ENCODE measurements around the gene ZFAND2B. TPM values are rescaled to one million over a fixed set of nuclear protein-coding genes. Genes with fewer than 3 reads are reported as not detected.

The ZFAND2B gene
- total RNA-seq, 2 experiments from 2014 or later, result 65.9 to 67.4 TPM

GRCh38 chr2:219214786-219215185 lies 8.2 kb downstream of the ZFAND2B start:
- H3K4me1 Mint-ChIP-seq (ENCODE audit: low read depth), result peaks cover 31% of the 10 kb centered on the region
- no peak overlapping the region for H3K4me3 Mint-ChIP-seq
- H3K27ac ChIP-seq (ENCODE audit: low read depth in 1 of 2, low read length in 2 of 2), result no peak overlapping the region
- no peaks in the 10 kb centered on the region for H3K27me3 Mint-ChIP-seq
- peaks cover 23% of the 10 kb centered on the region for H3K36me3 Mint-ChIP-seq (ENCODE audit: low read depth)
- no peak overlapping the region for H3K27ac Mint-ChIP-seq
- intact Hi-C loops (cut with DNase I, micrococcal nuclease), result loop anchor here (2.0 to 5.0 kb wide), 3 partner anchors 14 to 157 kb away; partner anchors contain the start of genes TUBA4A (in 2 of the 2), TUBA4B (in 2 of the 2), ANKZF1 (in 1 of the 2) and ATG9A (in 1 of the 2)
- TF ChIP-seq CTCF (IDR thresholded peaks at IDR 0.05), result no peak
- no peaks in the 10 kb centered on the region for H3K27me3 ChIP-seq (ENCODE audit: control insufficient read depth in 1 of 2, insufficient read depth in 2 of 2, low read length in 2 of 2)
- DNase-seq, result no peak
- H3K4me3 ChIP-seq (ENCODE audit: low read length), result no peak overlapping the region
- CTCF ChIA-PET, result interaction anchor here (2.8 kb wide), 1 partner anchor 80 kb away, joined by 13 read pairs; no protein-coding TSS in a partner anchor
- no peaks in the 10 kb centered on the region for H3K9me3 Mint-ChIP-seq
- peaks cover 43% of the 10 kb centered on the region for H3K4me1 ChIP-seq (ENCODE audit: insufficient read depth, low read length)
- POLR2A ChIA-PET, result interaction anchor here (1.1 to 2.0 kb wide), 3 partner anchors 8 to 38 kb away, joined by 3 to 7 read pairs (median 6); partner anchors contain the start of genes ANKZF1, ATG9A, CNPPD1 and ZFAND2B
- no peak for ATAC-seq (ENCODE audit: poor library complexity)
- H3K9me3 ChIP-seq (ENCODE audit: control insufficient read depth in 1 of 2, insufficient read depth in 1 of 2, low read length in 2 of 2), result no peaks in the 10 kb centered on the region
- peaks cover 2% of the 10 kb centered on the region for H3K36me3 ChIP-seq (ENCODE audit: insufficient read depth, low read length)

- Histone ChIP-seq H3K36me3 (ENCODE audit: insufficient read depth, low read length) (peaks cover 14% of the 10 kb centered on the region), H3K4me1 (ENCODE audit: insufficient read depth, low read length) (peaks cover 31% of the 10 kb centered on the region), H3K27ac (ENCODE audit: low read depth in 1 of 2, low read length in 2 of 2) (no peak overlapping the region), H3K4me3 (ENCODE audit: low read length) (no peak overlapping the region), H3K9me3 (ENCODE audit: control insufficient read depth in 1 of 2, insufficient read depth in 1 of 2, low read length in 2 of 2) (no peaks in the 10 kb centered on the region), H3K27me3 (ENCODE audit: control insufficient read depth in 1 of 2, insufficient read depth in 2 of 2, low read length in 2 of 2) (no peaks in the 10 kb centered on the region)
- no peaks in the 10 kb centered on the region for H3K27me3 Mint-ChIP-seq
- no peak for TF ChIP-seq CTCF (IDR thresholded peaks at IDR 0.05)
- intact Hi-C loops (cut with DNase I, micrococcal nuclease), result loop anchor here (2.0 to 5.0 kb wide), 2 partner anchors 13 to 36 kb away; partner anchors contain the start of genes TUBA4A (in 2 of the 2), TUBA4B (in 2 of the 2), ANKZF1 (in 1 of the 2) and ATG9A (in 1 of the 2)
- H3K36me3 Mint-ChIP-seq (ENCODE audit: low read depth), result peaks cover 35% of the 10 kb centered on the region
- H3K9me3 Mint-ChIP-seq, result no peaks in the 10 kb centered on the region
- no peak overlapping the region for H3K27ac Mint-ChIP-seq
- ATAC-seq (ENCODE audit: poor library complexity) (no peak), DNase-seq (no peak)
- H3K4me3 Mint-ChIP-seq, result peak overlapping the region; percentile 23
- ChIA-PET CTCF (interaction anchor here (1.2 to 2.8 kb wide), 3 partner anchors 38 to 79 kb away, joined by 3 to 13 read pairs (median 6); partner anchors contain the start of gene TUBA4A), POLR2A (interaction anchor here (1.9 to 6.7 kb wide), 3 partner anchors 14 to 40 kb away, joined by 6 to 63 read pairs (median 10); partner anchors contain the start of genes ANKZF1, ATG9A, CNPPD1 and TUBA4A)
- H3K4me1 Mint-ChIP-seq (ENCODE audit: low read depth), result peaks cover 24% of the 10 kb centered on the region
Measured at GRCh38 chr2:219215871-219216534, 9.4 kb downstream of the ZFAND2B start.

- ATAC-seq (ENCODE audit: poor library complexity) (no peak), DNase-seq (no peak)
- Mint-ChIP-seq H3K27ac (no peak overlapping the region), H3K9me3 (no peaks in the 10 kb centered on the region), H3K4me3 (peak overlapping the region; percentile 51), H3K36me3 (ENCODE audit: low read depth) (peaks cover 36% of the 10 kb centered on the region), H3K27me3 (no peaks in the 10 kb centered on the region), H3K4me1 (ENCODE audit: low read depth) (peaks cover 19% of the 10 kb centered on the region)
- H3K36me3 ChIP-seq (ENCODE audit: insufficient read depth, low read length), result peaks cover 20% of the 10 kb centered on the region
- H3K27me3 ChIP-seq (ENCODE audit: control insufficient read depth in 1 of 2, insufficient read depth in 2 of 2, low read length in 2 of 2), result no peaks in the 10 kb centered on the region
- H3K9me3 ChIP-seq (ENCODE audit: control insufficient read depth in 1 of 2, insufficient read depth in 1 of 2, low read length in 2 of 2), result no peaks in the 10 kb centered on the region
- no peak for TF ChIP-seq CTCF (IDR thresholded peaks at IDR 0.05)
- H3K27ac ChIP-seq (ENCODE audit: low read depth in 1 of 2, low read length in 2 of 2), result no peak overlapping the region
- ChIA-PET CTCF (interaction anchor here (1.2 to 2.8 kb wide), 3 partner anchors 38 to 78 kb away, joined by 3 to 13 read pairs (median 6); partner anchors contain the start of gene TUBA4A), POLR2A (interaction anchor here (0.8 to 6.7 kb wide), 4 partner anchors 13 to 40 kb away, joined by 3 to 63 read pairs (median 8); partner anchors contain the start of genes ANKZF1, ATG9A, CNPPD1 and TUBA4A)
- H3K4me1 ChIP-seq (ENCODE audit: insufficient read depth, low read length), result peaks cover 26% of the 10 kb centered on the region
- intact Hi-C loops (cut with DNase I, micrococcal nuclease), result loop anchor here (5.0 kb wide), 1 partner anchor 36 kb away; the partner anchor contains the start of genes TUBA4A (in 2 of the 2) and TUBA4B (in 2 of the 2)
- no peak overlapping the region for H3K4me3 ChIP-seq (ENCODE audit: low read length)
Measured at GRCh38 chr2:219216535-219216915, 9.9 kb downstream of the ZFAND2B start.
